CD4-positive, alpha-beta T cell treated with Interleukin-21 for 1 hour (primary cell): ENCODE results near the gene KCNQ1OT1.

Source experiments
- DNase-seq: peaks from one replicate; pipeline ENCODE4 v3.0.0-alpha.2; 2020

Gene KCNQ1OT1

GRCh38 chr11:2666401-2666741, 33.4 kb downstream of the KCNQ1OT1 start:
- no peak for DNase-seq

- no peak for DNase-seq
Measured at GRCh38 chr11:2665526-2666400, 34.0 kb downstream of the KCNQ1OT1 start.

- no peak for DNase-seq
Measured at GRCh38 chr11:2664791-2665525, 34.8 kb downstream of the KCNQ1OT1 start.

- DNase-seq: no peak
Measured at GRCh38 chr11:2664376-2664775, 35.4 kb downstream of the KCNQ1OT1 start.

- no peak for DNase-seq
Measured at GRCh38 chr11:2663915-2664314, 35.9 kb downstream of the KCNQ1OT1 start.

GRCh38 chr11:2663506-2663905, 36.3 kb downstream of the KCNQ1OT1 start:
- DNase-seq: no peak

- DNase-seq: no peak
Measured at GRCh38 chr11:2662430-2663299, 37.1 kb downstream of the KCNQ1OT1 start.

GRCh38 chr11:2662024-2662312, 37.8 kb downstream of the KCNQ1OT1 start:
- no peak for DNase-seq

- no peak for DNase-seq
Measured at GRCh38 chr11:2661173-2662023, 38.4 kb downstream of the KCNQ1OT1 start.

- DNase-seq: no peak
Measured at GRCh38 chr11:2660357-2660939, 39.3 kb downstream of the KCNQ1OT1 start.

- DNase-seq: no peak
Measured at GRCh38 chr11:2657697-2658284, 42.0 kb downstream of the KCNQ1OT1 start.

- DNase-seq: no peak
Measured at GRCh38 chr11:2656859-2657258, 42.9 kb downstream of the KCNQ1OT1 start.

GRCh38 chr11:2655834-2656622, 43.8 kb downstream of the KCNQ1OT1 start:
- DNase-seq: no peak

GRCh38 chr11:2655016-2655719, 44.6 kb downstream of the KCNQ1OT1 start:
- DNase-seq: no peak

- no peak for DNase-seq
Measured at GRCh38 chr11:2653930-2654739, 45.7 kb downstream of the KCNQ1OT1 start.

- DNase-seq: no peak
Measured at GRCh38 chr11:2653198-2653551, 46.6 kb downstream of the KCNQ1OT1 start.

- DNase-seq: no peak
Measured at GRCh38 chr11:2652333-2653197, 47.2 kb downstream of the KCNQ1OT1 start.

- no peak for DNase-seq
Measured at GRCh38 chr11:2651826-2652271, 47.9 kb downstream of the KCNQ1OT1 start.
